ENCODE measurements around the gene SERPINB8. TPM values are rescaled to one million over a fixed set of nuclear protein-coding genes. Genes with fewer than 3 reads are reported as not detected.

SERPINB8 gene
- polyA plus RNA-seq, 4 donors = 6.7 to 15.7 (median 12.3) TPM

- no peak for DNase-seq
- H3K27me3 ChIP-seq (ENCODE audit: control insufficient read depth in 3 of 3, insufficient read depth in 3 of 3, low read length in 3 of 3) = no peaks in the 10 kb centered on the region
Measured at GRCh38 chr18:63972002-63972376, 2.1 kb downstream of the SERPINB8 start.

GRCh38 chr18:63974991-63975390 lies 5.1 kb downstream of the SERPINB8 start:
- H3K9me3 ChIP-seq (ENCODE audit: control insufficient read depth in 2 of 2, insufficient read depth in 1 of 2, low read depth in 1 of 2, low read length in 1 of 2) = no peaks in the 10 kb centered on the region
- FAIRE-seq = no peak
- no peaks in the 10 kb centered on the region for H3K27me3 ChIP-seq (ENCODE audit: control insufficient read depth in 3 of 3, insufficient read depth in 3 of 3, low read length in 3 of 3)
- H3K36me3 ChIP-seq (ENCODE audit: control insufficient read depth in 3 of 3, insufficient read depth in 2 of 3, low read depth in 1 of 3, low read length in 3 of 3) = peaks cover 0 to 1% (median under 1%) of the 10 kb centered on the region in 3 donors
- no peak overlapping the region for H3K4me3 ChIP-seq (ENCODE audit: low read depth in 1 of 3, low read length in 3 of 3)
- WGBS, 3 donors = 12 to 32% (median 17%) methylated on average over 2 of the region's 2 CpGs
- H3K27ac ChIP-seq (ENCODE audit: low read depth in 1 of 3, low read length in 2 of 3) = no peak overlapping the region
- DNase-seq = peak; percentile 32 to 86
- H3K4me1 ChIP-seq (ENCODE audit: control insufficient read depth in 3 of 3, insufficient read depth in 2 of 3, low read depth in 1 of 3, low read length in 2 of 3) = peaks cover 3 to 6% (median 3%) of the 10 kb centered on the region in 3 donors

More at GRCh38 chr18:63972002-63972376, 2.1 kb downstream of the SERPINB8 start:
- Histone ChIP-seq H3K4me1 (ENCODE audit: control insufficient read depth in 3 of 3, insufficient read depth in 2 of 3, low read depth in 1 of 3, low read length in 2 of 3) (peaks cover 3 to 9% (median 6%) of the 10 kb centered on the region in 3 donors), H3K36me3 (ENCODE audit: control insufficient read depth in 3 of 3, insufficient read depth in 2 of 3, low read depth in 1 of 3, low read length in 3 of 3) (no peaks in the 10 kb centered on the region), H3K27ac (ENCODE audit: low read depth in 1 of 3, low read length in 2 of 3) (no peak overlapping the region), H3K4me3 (ENCODE audit: low read depth in 1 of 3, low read length in 3 of 3) (no peak overlapping the region), H3K9me3 (ENCODE audit: control insufficient read depth in 2 of 2, insufficient read depth in 1 of 2, low read depth in 1 of 2, low read length in 1 of 2) (no peaks in the 10 kb centered on the region)
- FAIRE-seq = no peak
- 87 to 92% (median 91%) methylated on average over 5 of the region's 5 CpGs for WGBS, 3 donors

- FAIRE-seq (no peak), DNase-seq (no peak)
Measured at GRCh38 chr18:63975628-63976027, 5.7 kb downstream of the SERPINB8 start.

GRCh38 chr18:63977040-63977439 lies 7.2 kb downstream of the SERPINB8 start:
- H3K9me3 ChIP-seq (ENCODE audit: control insufficient read depth in 2 of 2, insufficient read depth in 1 of 2, low read depth in 1 of 2, low read length in 1 of 2) = no peaks in the 10 kb centered on the region
- H3K27ac ChIP-seq (ENCODE audit: low read depth in 1 of 3, low read length in 2 of 3) = no peak overlapping the region
- FAIRE-seq = no peak
- no peaks in the 10 kb centered on the region for H3K27me3 ChIP-seq (ENCODE audit: control insufficient read depth in 3 of 3, insufficient read depth in 3 of 3, low read length in 3 of 3)
- peaks cover 0 to 4% (median 3%) of the 10 kb centered on the region in 3 donors for H3K4me1 ChIP-seq (ENCODE audit: control insufficient read depth in 3 of 3, insufficient read depth in 2 of 3, low read depth in 1 of 3, low read length in 2 of 3)
- no peak for DNase-seq
- WGBS, 3 donors = 91 to 93% (median 91%) methylated on average over 3 of the region's 3 CpGs
- H3K36me3 ChIP-seq (ENCODE audit: control insufficient read depth in 3 of 3, insufficient read depth in 2 of 3, low read depth in 1 of 3, low read length in 3 of 3) = peaks cover 3 to 6% (median 4%) of the 10 kb centered on the region in 3 donors
- H3K4me3 ChIP-seq (ENCODE audit: low read depth in 1 of 3, low read length in 3 of 3) = no peak overlapping the region

More at GRCh38 chr18:63975628-63976027, 5.7 kb downstream of the SERPINB8 start:
- no peaks in the 10 kb centered on the region for H3K27me3 ChIP-seq (ENCODE audit: control insufficient read depth in 3 of 3, insufficient read depth in 3 of 3, low read length in 3 of 3)
- H3K27ac ChIP-seq (ENCODE audit: low read depth in 1 of 3, low read length in 2 of 3) = no peak overlapping the region
- H3K9me3 ChIP-seq (ENCODE audit: control insufficient read depth in 2 of 2, insufficient read depth in 1 of 2, low read depth in 1 of 2, low read length in 1 of 2) = no peaks in the 10 kb centered on the region
- 60 to 80% (median 64%) methylated on average over 3 of the region's 3 CpGs for WGBS, 3 donors
- H3K36me3 ChIP-seq (ENCODE audit: control insufficient read depth in 3 of 3, insufficient read depth in 2 of 3, low read depth in 1 of 3, low read length in 3 of 3) = peaks cover 0 to 2% (median 2%) of the 10 kb centered on the region in 3 donors
- peaks cover 3 to 6% (median 3%) of the 10 kb centered on the region in 3 donors for H3K4me1 ChIP-seq (ENCODE audit: control insufficient read depth in 3 of 3, insufficient read depth in 2 of 3, low read depth in 1 of 3, low read length in 2 of 3)
- H3K4me3 ChIP-seq (ENCODE audit: low read depth in 1 of 3, low read length in 3 of 3) = no peak overlapping the region

- DNase-seq (peak; percentile 68 to 71), FAIRE-seq (no peak)
- Histone ChIP-seq H3K4me1 (ENCODE audit: control insufficient read depth in 3 of 3, insufficient read depth in 2 of 3, low read depth in 1 of 3, low read length in 2 of 3) (peaks cover 0 to 4% (median 0%) of the 10 kb centered on the region in 3 donors), H3K27ac (ENCODE audit: low read depth in 1 of 3, low read length in 2 of 3) (no peak overlapping the region), H3K27me3 (ENCODE audit: control insufficient read depth in 3 of 3, insufficient read depth in 3 of 3, low read length in 3 of 3) (no peaks in the 10 kb centered on the region), H3K4me3 (ENCODE audit: low read depth in 1 of 3, low read length in 3 of 3) (no peak overlapping the region), H3K9me3 (ENCODE audit: control insufficient read depth in 2 of 2, insufficient read depth in 1 of 2, low read depth in 1 of 2, low read length in 1 of 2) (no peaks in the 10 kb centered on the region), H3K36me3 (ENCODE audit: control insufficient read depth in 3 of 3, insufficient read depth in 2 of 3, low read depth in 1 of 3, low read length in 3 of 3) (peaks cover 3 to 8% (median 4%) of the 10 kb centered on the region in 3 donors)
- whole genome bisulfite sequencing, 3 donors = 17 to 18% (median 18%) methylated on average over 6 of the region's 6 CpGs
Measured at GRCh38 chr18:63979409-63979920, 9.6 kb downstream of the SERPINB8 start.

- Histone ChIP-seq H3K9me3 (ENCODE audit: control insufficient read depth in 2 of 2, insufficient read depth in 1 of 2, low read depth in 1 of 2, low read length in 1 of 2) (no peaks in the 10 kb centered on the region), H3K4me1 (ENCODE audit: control insufficient read depth in 3 of 3, insufficient read depth in 2 of 3, low read depth in 1 of 3, low read length in 2 of 3) (no peaks in the 10 kb centered on the region), H3K27me3 (ENCODE audit: control insufficient read depth in 3 of 3, insufficient read depth in 3 of 3, low read length in 3 of 3) (no peaks in the 10 kb centered on the region), H3K4me3 (ENCODE audit: low read depth in 1 of 3, low read length in 3 of 3) (no peak overlapping the region), H3K36me3 (ENCODE audit: control insufficient read depth in 3 of 3, insufficient read depth in 2 of 3, low read depth in 1 of 3, low read length in 3 of 3) (peaks cover 4 to 9% (median 4%) of the 10 kb centered on the region in 3 donors), H3K27ac (ENCODE audit: low read depth in 1 of 3, low read length in 2 of 3) (no peak overlapping the region)
- FAIRE-seq (no peak), DNase-seq (no peak)
- WGBS, 3 donors = 65 to 72% (median 69%) methylated on average over 7 of the region's 7 CpGs
Measured at GRCh38 chr18:63980027-63980426, 10.1 kb downstream of the SERPINB8 start.

- peaks cover 4 to 10% (median 4%) of the 10 kb centered on the region in 3 donors for H3K36me3 ChIP-seq (ENCODE audit: control insufficient read depth in 3 of 3, insufficient read depth in 2 of 3, low read depth in 1 of 3, low read length in 3 of 3)
- no peak for FAIRE-seq
Measured at GRCh38 chr18:63980896-63981460, 11.1 kb downstream of the SERPINB8 start.

GRCh38 chr18:63981719-63982118 lies 11.8 kb downstream of the SERPINB8 start:
- H3K36me3 ChIP-seq (ENCODE audit: control insufficient read depth in 3 of 3, insufficient read depth in 2 of 3, low read depth in 1 of 3, low read length in 3 of 3) = peaks cover 4 to 10% (median 5%) of the 10 kb centered on the region in 3 donors
- H3K27me3 ChIP-seq (ENCODE audit: control insufficient read depth in 3 of 3, insufficient read depth in 3 of 3, low read length in 3 of 3) = no peaks in the 10 kb centered on the region
- no peak for FAIRE-seq
- H3K4me3 ChIP-seq (ENCODE audit: low read depth in 1 of 3, low read length in 3 of 3) = no peak overlapping the region
- H3K4me1 ChIP-seq (ENCODE audit: control insufficient read depth in 3 of 3, insufficient read depth in 2 of 3, low read depth in 1 of 3, low read length in 2 of 3) = no peaks in the 10 kb centered on the region
- no peak for DNase-seq
- no peak overlapping the region for H3K27ac ChIP-seq (ENCODE audit: low read depth in 1 of 3, low read length in 2 of 3)
- no peaks in the 10 kb centered on the region for H3K9me3 ChIP-seq (ENCODE audit: control insufficient read depth in 2 of 2, insufficient read depth in 1 of 2, low read depth in 1 of 2, low read length in 1 of 2)
- WGBS, 3 donors = 47 to 59% (median 48%) methylated on average over 2 of the region's 2 CpGs

More at GRCh38 chr18:63980896-63981460, 11.1 kb downstream of the SERPINB8 start:
- Histone ChIP-seq H3K27ac (ENCODE audit: low read depth in 1 of 3, low read length in 2 of 3) (no peak overlapping the region), H3K4me3 (ENCODE audit: low read depth in 1 of 3, low read length in 3 of 3) (no peak overlapping the region), H3K4me1 (ENCODE audit: control insufficient read depth in 3 of 3, insufficient read depth in 2 of 3, low read depth in 1 of 3, low read length in 2 of 3) (no peaks in the 10 kb centered on the region), H3K9me3 (ENCODE audit: control insufficient read depth in 2 of 2, insufficient read depth in 1 of 2, low read depth in 1 of 2, low read length in 1 of 2) (no peaks in the 10 kb centered on the region), H3K27me3 (ENCODE audit: control insufficient read depth in 3 of 3, insufficient read depth in 3 of 3, low read length in 3 of 3) (no peaks in the 10 kb centered on the region)
- no peak for DNase-seq
- 78 to 86% (median 81%) methylated on average over 6 of the region's 6 CpGs for WGBS, 3 donors
